ENCODE measurements around the gene RNF40.

The RNF40 gene

DNA sequence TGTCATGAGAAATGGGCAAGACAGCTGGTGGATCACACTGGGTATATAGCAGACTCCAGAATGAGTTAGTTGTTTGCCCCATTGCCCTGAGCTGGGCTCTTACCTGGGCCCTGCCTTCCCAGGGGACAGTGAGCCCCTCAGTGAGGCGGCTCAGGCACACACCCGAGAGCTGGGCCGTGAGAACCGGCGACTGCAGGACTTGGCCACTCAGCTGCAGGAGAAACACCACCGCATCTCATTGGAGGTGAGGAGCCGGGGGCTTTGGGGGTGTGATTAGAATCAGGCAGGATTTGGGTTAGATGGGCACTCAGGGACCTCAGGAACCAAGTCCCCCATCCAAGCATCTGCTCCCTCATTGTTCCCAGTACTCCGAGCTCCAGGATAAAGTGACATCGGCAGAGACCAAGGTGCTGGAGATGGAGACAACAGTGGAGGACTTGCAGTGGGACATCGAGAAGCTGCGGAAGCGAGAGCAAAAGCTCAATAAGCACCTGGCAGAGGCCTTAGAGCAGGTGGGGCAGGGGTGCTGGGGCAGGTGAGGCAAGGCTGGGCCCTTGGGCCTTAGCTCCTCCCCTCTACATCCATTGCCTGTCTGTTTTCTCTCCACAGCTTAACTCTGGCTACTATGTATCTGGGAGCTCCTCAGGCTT, 2.8 kb downstream of the RNF40 start:
- DNase-seq = no peak

DNA sequence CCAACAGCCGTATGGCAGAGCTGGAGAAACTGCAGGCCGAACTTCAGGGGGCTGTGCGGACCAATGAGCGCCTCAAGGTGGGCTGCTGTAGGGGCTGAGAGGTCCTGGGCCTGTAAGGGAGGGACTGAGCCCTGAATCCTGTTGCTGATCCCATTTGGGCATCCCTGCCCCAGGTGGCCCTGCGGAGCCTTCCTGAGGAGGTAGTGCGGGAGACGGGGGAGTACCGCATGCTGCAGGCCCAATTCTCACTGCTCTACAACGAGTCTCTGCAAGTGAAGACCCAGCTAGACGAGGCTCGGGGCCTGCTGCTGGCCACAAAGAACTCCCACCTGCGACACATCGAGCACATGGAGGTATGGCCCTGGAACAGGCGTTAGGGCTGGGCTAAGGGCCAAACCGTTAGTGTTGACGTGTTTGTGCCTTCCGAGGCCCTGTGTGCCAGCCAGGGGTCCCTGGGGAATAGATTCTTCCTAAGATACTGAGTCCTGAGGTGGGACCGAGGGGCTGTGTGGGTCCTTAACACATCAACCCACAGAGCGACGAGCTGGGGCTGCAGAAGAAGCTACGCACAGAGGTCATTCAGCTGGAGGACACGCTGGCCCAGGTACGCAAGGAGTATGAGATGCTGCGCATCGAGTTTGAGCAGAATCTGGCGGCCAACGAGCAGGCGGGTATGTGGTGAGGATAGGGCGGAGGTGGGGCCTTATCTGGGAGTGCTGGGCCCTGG, 4.2 kb downstream of the RNF40 start:
- DNase-seq = no peak

- no peak for DNase-seq
Observed at GRCh38 chr16:30766933-30767284, 4.8 kb downstream of the RNF40 start.

DNA sequence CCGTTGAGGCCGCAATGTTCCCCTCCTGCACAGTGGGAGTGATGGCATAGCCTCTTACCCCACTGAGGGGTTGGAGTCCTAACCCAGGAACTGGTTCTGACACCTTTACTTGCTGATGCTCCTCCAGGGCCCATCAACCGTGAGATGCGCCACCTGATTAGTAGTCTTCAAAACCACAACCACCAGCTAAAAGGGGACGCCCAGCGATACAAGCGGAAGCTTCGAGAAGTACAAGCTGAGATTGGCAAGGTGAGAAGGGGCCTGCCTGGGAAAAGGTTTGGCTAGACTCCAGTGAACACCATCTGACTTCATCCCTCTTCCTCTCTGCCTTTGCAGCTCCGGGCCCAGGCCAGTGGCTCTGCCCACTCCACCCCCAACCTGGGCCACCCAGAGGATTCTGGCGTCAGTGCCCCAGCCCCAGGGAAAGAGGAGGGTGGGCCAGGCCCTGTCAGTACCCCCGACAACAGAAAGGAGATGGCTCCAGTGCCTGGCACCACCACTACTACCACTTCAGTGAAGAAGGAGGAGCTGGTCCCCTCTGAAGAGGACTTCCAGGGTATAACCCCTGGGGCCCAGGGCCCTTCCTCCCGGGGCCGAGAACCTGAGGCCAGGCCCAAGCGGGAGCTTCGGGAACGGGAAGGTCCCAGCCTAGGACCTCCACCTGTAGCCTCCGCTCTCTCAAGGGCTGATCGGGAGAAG, 5.8 kb downstream of the RNF40 start:
- DNase-seq = no peak

DNA sequence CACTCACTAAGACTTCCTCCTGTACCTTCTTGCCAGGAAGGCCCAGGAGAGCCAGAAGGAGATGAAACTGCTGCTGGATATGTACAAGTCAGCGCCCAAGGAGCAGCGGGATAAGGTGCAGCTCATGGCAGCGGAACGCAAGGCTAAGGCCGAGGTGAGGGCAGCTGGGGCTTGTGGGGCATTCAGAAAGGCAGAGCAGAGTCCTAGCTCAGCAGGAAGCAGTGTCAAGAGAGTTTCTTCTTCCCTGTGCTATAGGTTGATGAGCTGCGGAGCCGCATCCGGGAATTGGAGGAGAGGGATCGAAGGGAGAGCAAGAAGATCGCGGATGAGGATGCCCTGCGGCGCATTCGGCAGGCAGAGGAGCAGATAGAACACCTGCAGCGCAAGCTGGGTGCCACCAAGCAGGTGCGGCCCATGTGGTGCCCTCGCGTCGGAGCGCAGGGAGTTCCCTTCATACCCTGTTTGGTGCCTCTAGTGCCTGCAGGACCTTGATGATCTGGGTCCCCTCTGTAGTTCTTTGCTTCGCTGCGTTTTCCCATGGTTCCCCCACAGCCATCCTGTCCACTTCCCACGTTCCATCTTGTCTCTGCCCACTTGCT, 6.6 kb downstream of the RNF40 start:
- DNase-seq = no peak

GRCh38 chr16:30769379-30770089, 7.4 kb downstream of the RNF40 start:
- no peak for DNase-seq

DNA sequence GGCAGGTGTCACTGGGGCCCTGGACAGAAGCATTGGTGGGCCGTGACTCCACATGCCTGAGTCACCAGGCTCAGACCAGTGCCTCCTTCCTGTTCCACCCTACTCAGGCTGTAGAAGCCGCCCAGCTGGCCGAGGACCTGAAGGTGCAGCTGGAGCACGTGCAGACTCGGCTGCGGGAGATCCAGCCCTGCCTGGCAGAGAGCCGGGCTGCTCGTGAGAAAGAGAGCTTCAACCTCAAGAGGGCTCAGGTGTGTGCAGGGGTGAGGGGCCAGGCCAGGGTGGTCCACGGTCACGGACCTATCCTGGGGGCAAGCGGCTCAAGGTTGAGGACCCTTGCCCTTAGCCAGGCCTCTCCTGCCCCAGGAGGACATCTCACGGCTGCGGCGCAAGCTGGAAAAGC, 9.6 kb downstream of the RNF40 start:
- no peak for DNase-seq

GRCh38 chr16:30773826-30774225, 11.7 kb downstream of the RNF40 start:
- no peak for DNase-seq

- no peak for DNase-seq
Observed at GRCh38 chr16:30774367-30775130, 12.4 kb downstream of the RNF40 start.

DNA sequence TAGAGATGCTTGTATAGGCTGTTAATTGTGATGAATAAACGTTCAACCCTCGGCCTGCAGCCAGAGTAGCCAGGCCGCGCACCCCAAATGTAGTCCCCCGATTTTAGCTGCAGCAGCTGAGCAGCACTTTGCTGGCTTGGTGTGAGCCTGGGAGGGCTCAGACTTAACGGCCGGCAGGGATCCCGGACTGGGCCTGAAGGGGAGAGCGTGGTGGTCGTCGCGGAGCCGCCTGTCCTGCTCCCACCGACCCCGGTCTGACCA, 12.9 kb downstream of the RNF40 start:
- DNase-seq = no peak

DNA sequence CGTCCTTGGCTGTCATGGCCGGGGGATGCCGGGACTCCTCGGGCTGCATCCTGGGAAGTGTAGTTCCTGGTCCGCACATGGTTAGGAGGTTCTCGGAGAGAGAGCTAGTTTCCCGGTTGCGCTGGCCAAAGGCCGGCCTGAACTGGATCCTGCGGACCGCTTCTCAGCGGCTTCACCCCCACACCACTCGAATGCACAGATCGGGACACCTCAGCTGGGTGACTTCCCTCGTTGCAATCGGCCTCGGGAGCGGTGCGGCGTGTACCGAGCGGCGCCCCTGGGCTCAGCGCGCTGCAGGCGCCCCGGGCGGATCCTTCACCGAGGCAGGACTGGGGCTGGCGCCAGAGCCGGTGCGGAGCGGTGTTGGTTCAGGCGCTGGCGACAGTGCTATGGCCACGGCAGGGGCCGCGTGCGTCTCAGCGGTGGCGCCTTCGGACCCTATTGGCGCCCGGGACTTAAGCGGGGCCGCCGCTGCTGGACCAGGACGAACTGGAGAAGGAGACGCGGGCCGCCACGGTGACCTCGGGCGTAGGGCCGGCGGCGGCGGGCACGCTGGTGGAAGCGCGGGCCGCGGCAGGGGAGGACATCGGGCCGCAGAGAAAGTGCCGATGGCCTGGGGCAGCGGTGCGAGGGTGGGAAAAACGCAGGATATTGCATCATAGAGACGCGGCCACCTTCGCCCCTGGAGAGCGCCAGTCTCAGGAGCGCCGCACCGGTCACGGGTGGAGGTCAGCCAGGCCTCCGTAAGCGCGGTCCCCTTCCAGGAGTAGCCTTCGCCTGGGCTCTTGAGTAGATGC, 13.5 kb downstream of the RNF40 start:
- DNase-seq = peak in 3 of 4 experiments; percentile 14 to 40 (median 21)

DNA sequence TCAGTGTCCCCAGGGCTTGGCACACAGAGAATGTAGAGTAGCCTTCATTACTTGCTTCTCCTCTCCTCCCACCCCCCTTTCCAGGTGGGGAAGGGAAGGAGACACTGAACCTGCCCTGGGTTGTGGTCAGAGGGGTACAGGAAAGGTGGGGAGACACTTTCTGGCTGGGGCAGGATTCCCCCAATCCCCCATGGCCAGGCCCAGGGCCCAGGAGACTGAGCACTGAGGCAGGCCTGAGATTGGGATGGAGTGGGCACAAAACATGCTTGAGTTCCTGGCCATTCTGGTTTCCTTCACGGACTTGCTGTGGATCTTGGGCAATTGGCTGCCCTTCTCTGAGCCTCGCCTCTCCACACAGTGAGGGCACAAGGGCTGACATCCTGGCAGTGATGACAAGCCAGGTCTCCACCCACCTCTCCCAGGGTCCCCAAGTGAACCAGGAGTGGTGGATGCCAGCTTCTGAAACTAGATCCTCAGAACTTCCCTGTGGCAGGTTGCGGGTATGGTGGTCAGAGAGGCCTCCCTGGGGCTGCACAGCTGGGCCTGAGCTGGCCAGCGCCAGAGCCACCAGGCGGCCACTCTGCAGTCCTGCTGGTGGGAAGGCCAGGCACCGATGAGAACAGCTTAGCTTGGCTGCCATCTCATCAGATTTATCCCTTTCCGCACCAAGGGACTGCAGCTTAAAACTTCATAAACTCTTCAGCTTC, 15.6 kb downstream of the RNF40 start:
- no peak for DNase-seq

GRCh38 chr16:30778549-30779244, 16.6 kb downstream of the RNF40 start:
- no peak for DNase-seq

DNA sequence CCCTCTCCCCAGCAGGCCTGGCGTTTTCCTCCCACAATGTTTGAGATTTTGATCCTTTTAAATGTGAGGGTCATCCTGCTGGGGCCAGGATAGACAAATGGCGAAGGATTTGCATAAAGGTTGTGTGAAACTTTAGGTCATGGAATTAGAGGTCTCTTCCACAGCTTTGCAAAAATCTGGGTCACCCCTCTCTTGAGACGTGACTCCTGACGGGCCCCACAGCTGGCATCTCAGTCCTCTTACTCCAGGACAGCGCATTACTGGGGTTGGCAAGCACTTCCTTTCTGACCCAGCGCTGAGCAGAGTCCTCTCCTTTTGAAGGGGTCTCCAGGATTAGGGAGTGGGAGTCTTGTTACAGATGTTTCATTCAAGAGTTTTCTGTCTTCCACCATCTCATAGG, 17.5 kb downstream of the RNF40 start:
- DNase-seq = no peak

GRCh38 chr16:30780021-30780420, 17.9 kb downstream of the RNF40 start:
- no peak for DNase-seq

DNA sequence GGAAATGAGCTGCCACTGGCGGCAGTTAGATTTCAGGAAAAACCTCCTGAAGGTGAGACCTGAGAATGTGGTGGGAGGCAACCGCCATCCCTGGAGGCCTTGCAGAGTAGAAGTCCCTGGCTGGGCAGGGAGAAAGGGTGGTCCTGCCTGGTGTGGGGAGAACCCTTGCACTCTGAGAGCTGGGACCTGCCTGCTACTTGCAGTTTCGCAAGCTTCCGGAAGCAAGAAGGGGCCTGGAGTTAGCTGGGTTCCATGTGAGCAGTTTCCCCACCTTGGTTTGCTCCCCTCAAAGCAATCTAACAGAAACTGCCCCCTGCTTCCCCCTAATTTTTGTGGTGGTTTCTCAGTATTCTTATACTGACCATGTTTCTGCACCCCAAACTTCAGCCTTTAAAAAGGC, 18.4 kb downstream of the RNF40 start:
- no peak for DNase-seq

DNA sequence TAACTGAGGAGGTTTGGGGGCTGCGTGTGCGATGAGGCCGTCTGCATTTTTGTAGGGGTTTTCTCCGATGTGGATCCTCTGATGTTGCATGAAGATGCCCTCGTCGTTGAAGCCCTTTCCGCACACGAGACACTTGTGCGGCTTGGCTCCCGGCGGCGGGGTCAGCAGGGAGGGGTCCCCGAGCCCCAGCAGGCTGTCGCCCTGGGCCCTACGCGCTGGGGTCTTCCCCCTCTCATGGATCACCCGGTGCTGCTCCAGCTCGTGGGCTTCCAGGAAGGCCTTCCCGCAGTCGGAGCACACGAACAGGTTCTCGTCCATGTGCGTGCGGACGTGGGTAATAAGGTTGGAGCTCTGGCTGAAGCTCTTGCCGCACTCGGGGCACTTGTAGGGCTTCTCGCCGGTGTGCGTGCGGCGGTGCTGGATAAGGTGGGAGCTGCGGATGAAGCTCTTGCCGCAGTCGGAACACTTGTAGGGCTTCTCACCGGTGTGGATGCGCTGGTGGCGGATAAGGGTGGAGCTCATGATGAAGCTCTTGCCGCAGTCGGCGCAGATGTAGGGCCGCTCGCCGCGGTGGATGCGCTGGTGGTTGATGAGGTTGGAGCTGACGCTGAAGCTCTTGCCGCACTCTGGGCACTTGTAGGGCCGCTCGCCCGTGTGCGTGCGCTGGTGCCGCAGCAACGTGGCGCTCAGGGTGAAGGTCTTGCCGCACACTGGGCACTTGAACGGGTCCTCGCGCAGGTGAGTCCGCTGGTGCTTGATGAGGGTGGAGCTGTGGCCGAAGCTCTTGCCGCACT, 20.6 kb downstream of the RNF40 start:
- no peak for DNase-seq

DNA sequence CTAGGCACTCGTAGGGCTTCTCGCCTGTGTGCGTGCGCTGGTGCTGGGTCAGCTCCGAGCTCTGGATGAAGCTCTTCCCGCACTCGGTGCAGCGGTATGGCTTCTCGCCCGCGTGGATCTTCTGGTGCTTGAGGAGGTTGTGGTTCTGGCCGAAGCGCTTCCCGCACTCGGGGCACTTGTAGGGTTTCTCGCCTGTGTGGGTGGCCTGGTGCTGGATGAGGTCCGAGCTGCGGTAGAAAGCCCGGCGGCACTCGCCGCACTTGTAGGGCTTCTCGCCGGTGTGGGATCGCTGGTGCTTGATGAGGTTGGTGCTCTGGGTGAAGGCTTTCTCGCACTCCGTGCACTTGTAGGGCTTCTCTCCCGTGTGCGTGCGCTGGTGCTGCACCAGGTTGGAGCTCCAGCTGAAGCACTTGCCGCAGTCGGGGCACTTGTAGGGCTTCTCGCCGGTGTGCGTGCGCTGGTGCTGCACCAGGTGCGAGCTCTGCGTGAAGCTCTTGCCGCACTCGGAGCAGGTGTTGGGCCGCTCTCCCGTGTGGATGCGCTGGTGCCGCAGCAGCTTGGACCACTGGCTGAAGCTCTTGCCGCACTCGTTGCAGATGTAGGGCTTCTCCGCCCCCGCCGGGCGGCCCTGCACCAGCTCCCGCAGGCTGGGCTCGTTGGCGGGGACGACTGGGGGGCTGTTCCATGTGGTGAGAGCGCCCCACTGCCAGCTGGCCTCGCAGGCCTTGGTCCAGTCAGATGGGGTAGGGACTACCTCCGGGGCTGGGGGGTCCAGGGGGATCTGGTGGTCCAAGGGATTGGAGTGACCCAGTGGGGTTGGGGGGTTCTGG, 21.4 kb downstream of the RNF40 start:
- DNase-seq = no peak

GRCh38 chr16:30784215-30784614, 22.1 kb downstream of the RNF40 start:
- DNase-seq = no peak
